ENCODE results near the gene C2orf76. TPM values are rescaled to one million over a fixed set of nuclear protein-coding genes. Genes with fewer than 3 reads are reported as not detected.

C2orf76 gene
- total RNA-seq = 10 to 100 TPM; 15.8 to 16.2 TPM

GRCh38 chr2:119366649-119367471 lies at the start of gene C2orf76, which contains the start of gene DBI:
Gene C2orf76 (minus strand): TSS chr2:119366834. CDS start chr2:119339959, 26,875 bp downstream.
Gene DBI (plus strand): TSS chr2:119366977. CDS start chr2:119367052, 75 bp downstream.
- TF ChIP-seq POLR2AphosphoS5 (IDR thresholded peaks at IDR 0.05) = peak; percentile 96
- TF ChIP-seq POLR2A (IDR thresholded peaks at IDR 0.05) = peak; percentile 93
- TF ChIP-seq CTCF (IDR thresholded peaks at IDR 0.05) = peak in 1 of 4 experiments; percentile 4
- intact Hi-C loops (cut with DNase I) = no loop called here
- Histone ChIP-seq H3K36me3 (peaks cover 0 to 10% of the 10 kb centered on the region in 2 donors), H3K27me3 (replicated peaks; ENCODE audit: insufficient read depth) (no peaks in the 10 kb centered on the region), H3K27ac (peak within 1 kb of the TSS; percentile 92 to 94), H3K9me3 (no peaks in the 10 kb centered on the region), H3K4me3 (peak within 1 kb of the TSS; percentile 55 to 72), H3K4me1 (replicated peaks) (peaks cover 9% of the 10 kb centered on the region)
- under 1% methylated on average over 65 of the region's 65 CpGs for WGBS
- DNase-seq (ENCODE audit: low spot score) = peak; percentile 99

- Histone ChIP-seq H3K9me3 (no peaks in the 10 kb centered on the region), H3K4me3 (no peak overlapping the region), H3K36me3 (no peaks in the 10 kb centered on the region), H3K27me3 (replicated peaks; ENCODE audit: insufficient read depth) (no peaks in the 10 kb centered on the region), H3K27ac (no peak overlapping the region), H3K4me1 (replicated peaks) (no peaks in the 10 kb centered on the region)
- TF ChIP-seq POLR2A (IDR thresholded peaks at IDR 0.05) (no peak), POLR2AphosphoS5 (IDR thresholded peaks at IDR 0.05) (no peak), CTCF (IDR thresholded peaks at IDR 0.05) (no peak)
- WGBS = 55% methylated on average over 1 of the region's 1 CpG
- no peak for DNase-seq (ENCODE audit: low spot score)
- intact Hi-C loops (cut with DNase I) = no loop called here
Measured at GRCh38 chr2:119415630-119416029, 49.0 kb upstream of the C2orf76 start.

- intact Hi-C loops (cut with DNase I) = no loop called here
- no peak for DNase-seq (ENCODE audit: low spot score)
- Histone ChIP-seq H3K4me1 (replicated peaks) (no peaks in the 10 kb centered on the region), H3K36me3 (no peaks in the 10 kb centered on the region), H3K9me3 (no peaks in the 10 kb centered on the region), H3K4me3 (no peak overlapping the region), H3K27ac (no peak overlapping the region), H3K27me3 (replicated peaks; ENCODE audit: insufficient read depth) (no peaks in the 10 kb centered on the region)
- WGBS = 91% methylated on average over 3 of the region's 3 CpGs
- no peak for TF ChIP-seq POLR2A (IDR thresholded peaks at IDR 0.05)
- no peak for TF ChIP-seq POLR2AphosphoS5 (IDR thresholded peaks at IDR 0.05)
- no peak for TF ChIP-seq CTCF (IDR thresholded peaks at IDR 0.05)
Measured at GRCh38 chr2:119414894-119415293, 48.3 kb upstream of the C2orf76 start.

GRCh38 chr2:119409506-119409905 lies 42.9 kb upstream of the C2orf76 start:
- intact Hi-C loops (cut with DNase I) = loop anchor here (5.0 kb wide), 2 partner anchors 183 to 253 kb away; no protein-coding TSS in a partner anchor
- Histone ChIP-seq H3K9me3 (no peaks in the 10 kb centered on the region), H3K27me3 (replicated peaks; ENCODE audit: insufficient read depth) (no peaks in the 10 kb centered on the region), H3K36me3 (no peaks in the 10 kb centered on the region), H3K27ac (no peak overlapping the region), H3K4me1 (replicated peaks) (no peaks in the 10 kb centered on the region), H3K4me3 (no peak overlapping the region)
- DNase-seq (ENCODE audit: low spot score) = no peak
- whole genome bisulfite sequencing = 67% methylated on average over 4 of the region's 4 CpGs
- TF ChIP-seq POLR2A (IDR thresholded peaks at IDR 0.05) (no peak), CTCF (IDR thresholded peaks at IDR 0.05) (no peak), POLR2AphosphoS5 (IDR thresholded peaks at IDR 0.05) (no peak)

Measured in prostate gland (tissue), 2 donors.